ENCODE data around the gene KCNAB3.
"Not testable (repeated sequence)": the region's sequence is repeated elsewhere in the genome, so short reads cannot be mapped to it uniquely, and the experiment has no call there.

KCNAB3 gene

DNA sequence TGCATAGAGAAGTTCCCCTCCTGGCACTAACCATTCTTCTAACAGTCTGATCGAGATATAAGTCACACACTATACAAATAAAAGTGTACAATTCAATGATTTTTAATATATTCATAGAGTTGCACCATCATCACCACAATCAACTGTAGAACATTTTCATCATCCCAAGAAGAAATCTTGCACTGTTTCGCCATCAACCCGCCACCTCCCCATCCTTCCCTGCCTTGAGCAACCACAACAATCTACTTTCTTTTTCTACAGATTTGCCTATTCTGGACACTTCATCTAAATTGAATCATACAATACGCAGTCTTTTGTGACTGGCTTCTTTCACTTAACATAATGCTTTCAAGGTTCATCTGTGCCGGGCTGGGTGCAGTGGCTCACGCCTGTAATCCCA lies 39.8 kb upstream of the KCNAB3 start:
- no peak for DNase-seq (ENCODE audit: low read depth)
- no peak overlapping the region for H3K4me3 ChIP-seq (ENCODE audit: low read length)
- TF ChIP-seq, protein P1, sequence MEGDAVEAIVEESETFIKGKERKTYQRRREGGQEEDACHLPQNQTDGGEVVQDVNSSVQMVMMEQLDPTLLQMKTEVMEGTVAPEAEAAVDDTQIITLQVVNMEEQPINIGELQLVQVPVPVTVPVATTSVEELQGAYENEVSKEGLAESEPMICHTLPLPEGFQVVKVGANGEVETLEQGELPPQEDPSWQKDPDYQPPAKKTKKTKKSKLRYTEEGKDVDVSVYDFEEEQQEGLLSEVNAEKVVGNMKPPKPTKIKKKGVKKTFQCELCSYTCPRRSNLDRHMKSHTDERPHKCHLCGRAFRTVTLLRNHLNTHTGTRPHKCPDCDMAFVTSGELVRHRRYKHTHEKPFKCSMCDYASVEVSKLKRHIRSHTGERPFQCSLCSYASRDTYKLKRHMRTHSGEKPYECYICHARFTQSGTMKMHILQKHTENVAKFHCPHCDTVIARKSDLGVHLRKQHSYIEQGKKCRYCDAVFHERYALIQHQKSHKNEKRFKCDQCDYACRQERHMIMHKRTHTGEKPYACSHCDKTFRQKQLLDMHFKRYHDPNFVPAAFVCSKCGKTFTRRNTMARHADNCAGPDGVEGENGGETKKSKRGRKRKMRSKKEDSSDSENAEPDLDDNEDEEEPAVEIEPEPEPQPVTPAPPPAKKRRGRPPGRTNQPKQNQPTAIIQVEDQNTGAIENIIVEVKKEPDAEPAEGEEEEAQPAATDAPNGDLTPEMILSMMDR (IDR thresholded peaks at IDR 0.05; ENCODE audit: insufficient read depth, low read depth, low read length, missing control alignments): no peak

DNA sequence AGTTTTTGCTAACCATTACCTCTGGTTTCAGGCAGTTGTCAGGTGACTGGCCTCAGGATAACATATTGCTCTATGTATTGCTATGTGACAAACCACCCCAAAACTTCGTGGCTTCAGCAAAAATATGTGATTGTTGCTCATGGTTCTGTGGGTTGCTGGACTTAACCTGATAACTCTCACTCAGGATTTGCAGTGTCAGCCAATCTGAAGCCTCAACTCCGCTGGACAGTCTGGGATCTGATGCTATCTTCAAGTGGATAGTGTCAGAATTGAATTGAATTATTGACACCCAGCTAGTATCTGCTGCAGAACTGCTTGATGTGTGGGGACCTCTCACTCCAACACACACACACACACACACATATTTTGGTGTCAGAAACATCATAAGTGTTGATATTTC lies 38.1 kb upstream of the KCNAB3 start:
- TF ChIP-seq, protein P1 (IDR thresholded peaks at IDR 0.05; ENCODE audit: insufficient read depth, low read depth, low read length, missing control alignments): no peak
- DNase-seq (ENCODE audit: low read depth): no peak
- no peak overlapping the region for H3K4me3 ChIP-seq (ENCODE audit: low read length)

DNA sequence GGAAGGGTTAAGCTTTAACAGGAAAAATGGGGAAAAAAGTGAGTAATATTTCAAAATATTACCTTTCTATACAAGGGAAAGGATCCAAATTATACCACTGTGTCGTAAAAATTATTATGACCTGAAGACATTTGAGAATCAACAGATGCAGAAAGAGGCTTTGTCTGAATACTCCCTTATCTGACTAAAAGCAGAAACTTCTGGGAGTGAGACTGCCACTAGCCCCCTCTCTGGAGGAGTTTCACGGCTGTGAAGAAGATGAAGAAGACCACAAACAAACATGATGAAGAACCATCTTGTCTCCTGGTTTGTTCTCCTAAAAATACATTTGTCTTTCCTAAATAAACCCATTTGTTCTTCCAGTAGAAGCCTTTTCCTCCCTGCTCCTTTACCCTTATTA lies 31.8 kb upstream of the KCNAB3 start:
- no peak for DNase-seq (ENCODE audit: low read depth)
- TF ChIP-seq, protein P1 (IDR thresholded peaks at IDR 0.05; ENCODE audit: insufficient read depth, low read depth, low read length, missing control alignments): no peak
- no peak overlapping the region for H3K4me3 ChIP-seq (ENCODE audit: low read length)

DNA sequence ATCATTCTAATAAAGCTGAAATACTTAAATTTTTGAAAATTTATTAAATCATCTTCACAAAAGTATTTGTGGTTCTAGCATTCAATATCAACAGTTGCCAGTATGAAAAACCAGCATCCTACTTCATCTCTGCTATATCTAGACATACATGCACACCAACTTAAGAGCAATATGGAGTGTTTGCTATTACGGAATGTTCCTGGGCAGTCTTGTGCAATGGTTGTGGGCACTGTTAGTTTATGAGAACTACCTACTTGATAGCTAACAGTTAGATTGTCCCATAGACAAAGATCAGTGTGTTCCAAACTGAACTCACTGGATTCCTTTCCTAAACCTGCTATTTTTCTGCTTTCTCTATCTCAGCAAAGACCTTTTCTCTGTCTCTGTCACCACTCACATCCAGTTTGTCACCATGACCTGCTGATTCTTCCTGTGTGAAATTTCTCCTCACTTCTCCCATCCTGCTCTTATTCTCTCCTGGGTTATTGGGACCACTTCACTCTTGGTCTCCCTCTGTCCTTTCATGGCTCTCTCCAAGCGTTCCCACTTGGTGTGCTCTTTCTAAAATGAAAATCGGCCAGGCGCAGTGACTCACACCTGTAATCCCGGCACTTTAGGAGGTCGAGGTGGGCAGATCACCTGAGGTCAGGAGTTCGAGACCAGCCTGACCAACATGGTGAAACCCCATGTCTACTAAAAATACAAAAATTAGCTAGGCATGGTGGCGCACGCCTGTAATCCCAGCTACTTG lies 30.0 kb upstream of the KCNAB3 start:
- TF ChIP-seq, protein P1 (IDR thresholded peaks at IDR 0.05; ENCODE audit: insufficient read depth, low read depth, low read length, missing control alignments): no peak
- no peak for DNase-seq (ENCODE audit: low read depth)
- no peak overlapping the region for H3K4me3 ChIP-seq (ENCODE audit: low read length)

DNA sequence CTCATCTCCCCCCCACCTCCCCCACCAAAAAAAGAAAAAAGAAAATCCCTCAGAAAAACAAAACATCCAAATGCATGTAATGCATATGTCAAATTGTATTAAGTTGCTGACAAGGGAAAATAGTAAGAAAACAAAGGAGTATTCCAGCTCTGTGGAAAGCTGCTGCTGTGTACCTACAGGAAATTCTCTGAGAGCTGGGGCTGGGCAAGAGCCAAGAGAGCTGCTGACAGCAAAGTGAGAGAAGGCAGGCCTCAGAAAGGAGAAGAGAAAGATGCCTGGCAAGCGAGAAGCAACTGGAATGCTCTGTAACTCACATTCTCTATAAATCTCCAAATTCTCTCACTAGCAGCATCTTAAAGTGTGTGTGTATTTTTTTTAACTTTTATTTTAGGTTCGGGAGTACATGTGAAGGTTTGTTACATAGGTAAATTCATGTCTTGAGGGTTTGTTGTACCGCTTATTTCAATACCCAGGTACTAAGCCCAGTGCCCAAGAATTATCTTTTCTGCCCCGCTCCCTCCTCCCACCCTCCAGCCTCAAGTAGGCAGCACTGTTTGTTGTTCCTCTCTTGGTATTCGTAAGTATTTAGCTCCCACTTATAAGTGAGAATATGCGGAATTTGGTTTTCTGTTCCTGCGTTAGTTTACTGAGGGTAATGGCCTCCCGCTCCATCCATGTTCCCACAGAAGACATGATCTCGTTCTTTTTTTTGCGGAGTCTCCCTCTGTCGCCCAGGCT lies 26.7 kb upstream of the KCNAB3 start:
- DNase-seq (ENCODE audit: low read depth): no peak
- no peak overlapping the region for H3K4me3 ChIP-seq (ENCODE audit: low read length)
- TF ChIP-seq, protein P1 (IDR thresholded peaks at IDR 0.05; ENCODE audit: insufficient read depth, low read depth, low read length, missing control alignments): no peak

DNA sequence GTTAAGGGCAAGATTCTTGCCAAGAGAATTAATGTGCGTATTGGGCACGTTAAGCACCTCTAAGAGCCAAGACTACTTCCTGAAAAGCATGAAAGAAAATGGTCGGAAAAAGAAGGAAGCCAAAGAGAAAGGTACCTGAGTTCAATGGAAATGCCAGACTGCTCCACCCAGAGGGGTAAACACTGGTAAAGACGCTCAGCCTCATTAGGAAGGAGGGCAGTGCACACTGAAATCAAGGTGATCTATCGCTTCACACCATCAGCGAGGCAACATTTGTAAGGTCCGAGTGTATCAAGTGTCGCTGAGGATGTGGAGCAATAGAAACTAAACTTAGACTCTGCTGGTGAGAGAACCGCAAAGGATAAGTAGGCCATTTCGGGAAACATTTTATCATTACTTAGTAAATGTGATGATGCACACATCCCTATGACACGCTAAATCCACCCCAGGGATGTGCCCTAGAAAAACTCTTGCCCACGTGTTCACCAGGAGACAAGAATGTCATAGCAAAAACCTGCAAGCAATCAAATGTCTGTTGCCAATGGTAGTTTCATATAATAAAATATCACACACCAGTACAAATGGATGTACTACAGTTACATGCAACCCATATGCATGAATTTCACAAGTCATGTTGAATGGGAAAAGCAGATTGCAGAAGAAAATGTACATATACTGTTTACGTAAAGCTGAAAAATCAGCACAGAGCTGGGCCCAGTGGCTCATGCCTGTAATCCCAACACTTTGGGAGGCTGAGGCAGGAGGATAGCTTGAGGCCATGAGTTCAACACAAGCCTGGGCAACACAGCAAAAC lies 26.0 kb upstream of the KCNAB3 start:
- DNase-seq (ENCODE audit: low read depth): no peak
- TF ChIP-seq, protein P1 (IDR thresholded peaks at IDR 0.05; ENCODE audit: insufficient read depth, low read depth, low read length, missing control alignments): no peak

DNA sequence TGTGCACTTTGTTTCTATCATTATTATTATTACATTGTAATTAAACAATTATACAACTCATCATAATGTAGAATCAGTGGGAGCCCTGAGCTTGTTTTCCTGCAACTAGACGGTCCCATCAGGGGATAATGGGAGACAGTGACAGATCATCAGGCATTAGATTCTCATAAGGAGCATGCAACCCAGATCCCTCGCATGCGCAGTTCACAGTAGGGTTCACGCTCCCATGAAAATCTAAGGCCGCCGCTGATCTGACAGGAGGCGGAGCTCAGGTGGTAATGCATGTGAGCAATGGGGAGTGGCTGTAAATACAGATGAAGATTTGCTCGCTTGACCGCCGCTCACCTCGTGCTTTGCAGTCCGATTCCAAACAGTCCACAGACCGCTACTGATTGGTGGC lies 23.6 kb upstream of the KCNAB3 start:
- H3K4me3 ChIP-seq (ENCODE audit: low read length); DNase-seq (ENCODE audit: low read depth): not testable (repeated sequence)

More for the DNA sequence above, 26.0 kb upstream of the KCNAB3 start:
- no peak overlapping the region for H3K4me3 ChIP-seq (ENCODE audit: low read length)
